ENCODE results near the gene ATP6V0A1. TPM values are rescaled to one million over a fixed set of nuclear protein-coding genes. Genes with fewer than 3 reads are reported as not detected.
"Not testable (repeated sequence)": the region's sequence is repeated elsewhere in the genome, so short reads cannot be mapped to it uniquely, and the experiment has no call there.

Gene ATP6V0A1
- total RNA-seq, 1 experiment from 2014 or later: 55.1 TPM

DNA sequence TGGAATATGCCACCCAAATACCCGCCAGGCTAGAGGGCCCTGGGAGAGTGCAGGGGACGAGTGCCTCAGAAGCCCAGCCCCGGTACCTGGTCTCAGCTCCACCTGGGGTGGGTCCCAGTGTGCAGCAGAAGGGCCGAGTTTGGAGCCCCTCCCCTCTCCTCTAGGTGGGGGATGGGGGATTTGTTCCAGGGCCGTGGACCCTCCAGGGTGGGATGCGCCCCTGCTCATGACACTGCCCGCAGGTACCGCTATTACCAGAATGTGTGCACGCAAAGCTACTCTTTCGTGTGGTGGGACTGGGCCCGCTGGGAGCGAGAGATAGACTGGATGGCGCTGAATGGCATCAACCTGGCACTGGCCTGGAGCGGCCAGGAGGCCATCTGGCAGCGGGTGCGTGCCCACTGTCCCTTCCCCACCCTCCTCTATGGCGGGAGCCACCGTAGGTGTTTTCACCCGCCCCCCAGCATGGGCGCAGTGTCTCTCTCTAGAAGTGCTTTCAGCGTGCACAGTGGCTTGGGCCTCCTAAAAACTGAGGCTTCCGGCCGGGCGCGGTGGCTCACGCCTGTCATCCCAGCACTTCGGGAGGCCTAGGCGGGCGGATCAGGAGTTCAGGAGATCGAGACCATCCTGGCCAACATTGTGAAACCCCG is 78.6 kb downstream of the ATP6V0A1 start:
- peaks cover 30% of the 10 kb centered on the region for H3K4me1 ChIP-seq (replicated peaks; ENCODE audit: insufficient read depth)
- H3K9me2 ChIP-seq (ENCODE audit: insufficient read depth): no peaks in the 10 kb centered on the region
- no peak overlapping the region for H2AFZ ChIP-seq
- POLR2A ChIA-PET (ENCODE audit: unreplicated experiment): no interaction called here
- TF ChIP-seq, protein P1, sequence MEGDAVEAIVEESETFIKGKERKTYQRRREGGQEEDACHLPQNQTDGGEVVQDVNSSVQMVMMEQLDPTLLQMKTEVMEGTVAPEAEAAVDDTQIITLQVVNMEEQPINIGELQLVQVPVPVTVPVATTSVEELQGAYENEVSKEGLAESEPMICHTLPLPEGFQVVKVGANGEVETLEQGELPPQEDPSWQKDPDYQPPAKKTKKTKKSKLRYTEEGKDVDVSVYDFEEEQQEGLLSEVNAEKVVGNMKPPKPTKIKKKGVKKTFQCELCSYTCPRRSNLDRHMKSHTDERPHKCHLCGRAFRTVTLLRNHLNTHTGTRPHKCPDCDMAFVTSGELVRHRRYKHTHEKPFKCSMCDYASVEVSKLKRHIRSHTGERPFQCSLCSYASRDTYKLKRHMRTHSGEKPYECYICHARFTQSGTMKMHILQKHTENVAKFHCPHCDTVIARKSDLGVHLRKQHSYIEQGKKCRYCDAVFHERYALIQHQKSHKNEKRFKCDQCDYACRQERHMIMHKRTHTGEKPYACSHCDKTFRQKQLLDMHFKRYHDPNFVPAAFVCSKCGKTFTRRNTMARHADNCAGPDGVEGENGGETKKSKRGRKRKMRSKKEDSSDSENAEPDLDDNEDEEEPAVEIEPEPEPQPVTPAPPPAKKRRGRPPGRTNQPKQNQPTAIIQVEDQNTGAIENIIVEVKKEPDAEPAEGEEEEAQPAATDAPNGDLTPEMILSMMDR (conservative IDR thresholded peaks at IDR 0.05): no peak
- TF ChIP-seq EZH2 (IDR thresholded peaks at IDR 0.05; ENCODE audit: low read depth): no peak
- BruUV-seq (replicated peaks): no TSS peak
- no peaks in the 10 kb centered on the region for H3K9me3 ChIP-seq (ENCODE audit: insufficient read depth, low read depth)
- peak overlapping the region; percentile 86 for H3K4me2 ChIP-seq
- CTCF ChIA-PET: no interaction called here
- intact Hi-C loops (cut with micrococcal nuclease; ENCODE audit: unreplicated experiment): loop anchor here (2.0 kb wide), 1 partner anchor 26 kb away; the partner anchor contains the start of gene COASY
- H3F3A ChIP-seq (ENCODE audit: insufficient read depth, low read depth): peaks cover 28% of the 10 kb centered on the region
- no peaks in the 10 kb centered on the region for H4K20me1 ChIP-seq (ENCODE audit: insufficient read depth)
- DNase-seq: no peak
- peak overlapping the region; percentile 61 for H3K4me3 ChIP-seq
- peaks cover 10% of the 10 kb centered on the region for H3K79me2 ChIP-seq (ENCODE audit: low read depth)
- H3K27ac ChIP-seq: no peak overlapping the region
- H3K27me3 ChIP-seq (ENCODE audit: insufficient read depth, low read depth): no peaks in the 10 kb centered on the region
- H3K36me3 ChIP-seq (ENCODE audit: low read depth): peaks cover 6% of the 10 kb centered on the region; the same call in 1 of the 2 replicates

DNA sequence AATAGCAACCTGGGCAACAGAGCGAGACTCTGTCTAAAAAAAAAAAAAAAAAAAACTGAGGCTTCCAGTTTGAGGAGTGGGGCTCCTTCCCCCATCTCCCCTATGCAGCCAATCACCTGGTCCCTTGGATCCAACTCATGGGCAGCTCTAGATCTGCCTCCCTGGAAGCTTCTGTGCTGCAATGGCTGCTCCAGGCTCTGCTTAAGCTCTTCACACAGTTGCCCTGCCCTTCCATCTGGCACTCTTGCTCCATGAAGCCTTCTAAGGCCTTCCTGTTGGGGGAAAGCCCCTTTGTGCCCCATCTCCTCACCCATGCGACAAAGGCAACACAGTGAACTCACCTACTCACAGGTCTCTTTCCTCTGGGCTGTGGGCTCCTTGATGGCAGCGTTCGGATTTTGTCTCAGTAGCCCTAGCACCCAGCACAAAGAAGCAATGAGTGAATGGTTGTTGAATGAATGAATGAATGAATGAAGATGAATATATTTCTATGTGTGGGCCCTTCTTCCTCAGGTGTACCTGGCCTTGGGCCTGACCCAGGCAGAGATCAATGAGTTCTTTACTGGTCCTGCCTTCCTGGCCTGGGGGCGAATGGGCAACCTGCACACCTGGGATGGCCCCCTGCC is 79.3 kb downstream of the ATP6V0A1 start:
- Histone ChIP-seq H3K4me2 (no peak overlapping the region), H2AFZ (no peak overlapping the region), H3F3A (ENCODE audit: insufficient read depth, low read depth) (peaks cover 27% of the 10 kb centered on the region), H3K27ac (no peak overlapping the region), H3K36me3 (ENCODE audit: low read depth) (peaks cover 6% of the 10 kb centered on the region; the same call in 1 of the 2 replicates), H3K9me2 (ENCODE audit: insufficient read depth) (no peaks in the 10 kb centered on the region), H3K27me3 (ENCODE audit: insufficient read depth, low read depth) (no peaks in the 10 kb centered on the region), H4K20me1 (ENCODE audit: insufficient read depth) (no peaks in the 10 kb centered on the region), H3K79me2 (ENCODE audit: low read depth) (peaks cover 10% of the 10 kb centered on the region), H3K9me3 (ENCODE audit: insufficient read depth, low read depth) (no peaks in the 10 kb centered on the region), H3K4me1 (replicated peaks; ENCODE audit: insufficient read depth) (peaks cover 30% of the 10 kb centered on the region), H3K4me3 (no peak overlapping the region)
- no peak for DNase-seq
- ChIA-PET POLR2A (ENCODE audit: unreplicated experiment) (no interaction called here), CTCF (no interaction called here)
- intact Hi-C loops (cut with micrococcal nuclease; ENCODE audit: unreplicated experiment): loop anchor here (2.0 kb wide), 1 partner anchor 25 kb away; the partner anchor contains the start of gene COASY
- BruUV-seq (replicated peaks): no TSS peak
- TF ChIP-seq, protein P1 (conservative IDR thresholded peaks at IDR 0.05): no peak
- no peak for TF ChIP-seq EZH2 (IDR thresholded peaks at IDR 0.05; ENCODE audit: low read depth)

DNA sequence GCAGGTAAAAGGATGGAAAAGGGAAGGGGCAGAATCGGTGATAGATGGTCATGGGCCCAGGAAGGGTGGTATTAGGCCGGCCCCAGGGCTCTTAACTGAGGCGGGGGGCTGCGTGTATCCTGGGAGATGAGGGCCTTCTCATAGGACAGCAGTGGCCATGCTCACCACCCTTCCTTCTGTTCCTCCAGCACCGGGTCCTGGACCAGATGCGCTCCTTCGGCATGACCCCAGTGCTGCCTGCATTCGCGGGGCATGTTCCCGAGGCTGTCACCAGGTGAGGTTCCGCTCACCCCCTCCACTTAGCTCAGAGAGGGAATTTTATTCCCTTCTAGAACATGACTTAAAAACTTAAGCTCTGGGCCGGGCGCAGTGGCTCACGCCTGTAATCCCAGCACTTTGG is 79.8 kb downstream of the ATP6V0A1 start:
- H4K20me1 ChIP-seq (ENCODE audit: insufficient read depth): no peaks in the 10 kb centered on the region
- CTCF ChIA-PET: no interaction called here
- POLR2A ChIA-PET (ENCODE audit: unreplicated experiment): no interaction called here
- H3K9me3 ChIP-seq (ENCODE audit: insufficient read depth, low read depth): no peaks in the 10 kb centered on the region
- no TSS peak for BruUV-seq (replicated peaks)
- no peak overlapping the region for H2AFZ ChIP-seq
- H3K79me2 ChIP-seq (ENCODE audit: low read depth): peaks cover 10% of the 10 kb centered on the region
- no peaks in the 10 kb centered on the region for H3K9me2 ChIP-seq (ENCODE audit: insufficient read depth)
- H3K36me3 ChIP-seq (ENCODE audit: low read depth): peaks cover 6% of the 10 kb centered on the region; the same call in 1 of the 2 replicates
- no peaks in the 10 kb centered on the region for H3K27me3 ChIP-seq (ENCODE audit: insufficient read depth, low read depth)
- no peak overlapping the region for H3K27ac ChIP-seq
- intact Hi-C loops (cut with micrococcal nuclease; ENCODE audit: unreplicated experiment): no loop called here
- no peak overlapping the region for H3K4me3 ChIP-seq
- DNase-seq: no peak
- H3K4me2 ChIP-seq: no peak overlapping the region
- TF ChIP-seq, protein P1 (conservative IDR thresholded peaks at IDR 0.05): no peak
- no peak for TF ChIP-seq EZH2 (IDR thresholded peaks at IDR 0.05; ENCODE audit: low read depth)
- H3F3A ChIP-seq (ENCODE audit: insufficient read depth, low read depth): peaks cover 21% of the 10 kb centered on the region
- peaks cover 30% of the 10 kb centered on the region for H3K4me1 ChIP-seq (replicated peaks; ENCODE audit: insufficient read depth)

DNA sequence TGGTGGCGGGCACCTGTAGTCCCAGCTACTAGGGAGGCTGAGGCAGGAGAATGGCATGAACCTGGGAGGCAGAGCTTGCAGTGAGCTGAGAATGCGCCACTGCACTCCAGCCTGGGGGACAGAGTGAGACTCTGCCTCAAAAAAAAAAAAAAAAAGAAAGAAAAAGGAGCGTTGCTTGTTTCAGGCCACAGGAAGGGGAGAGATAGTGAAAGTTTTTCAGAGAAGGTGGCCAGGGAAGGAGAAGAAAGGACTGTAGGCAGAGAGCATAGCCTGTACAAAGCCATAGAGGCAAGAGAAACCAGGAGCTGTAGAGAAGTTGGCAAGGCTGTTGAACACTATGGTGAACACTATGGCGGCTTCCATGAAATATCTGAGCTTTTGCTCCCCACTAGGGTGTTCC is 81.9 kb downstream of the ATP6V0A1 start:
- DNase-seq; H2AFZ ChIP-seq; H3K4me2 ChIP-seq; H3K27me3 ChIP-seq (ENCODE audit: insufficient read depth, low read depth); H4K20me1 ChIP-seq (ENCODE audit: insufficient read depth); H3K4me3 ChIP-seq; POLR2A ChIA-PET (ENCODE audit: unreplicated experiment); H3K9me3 ChIP-seq (ENCODE audit: insufficient read depth, low read depth); intact Hi-C loops (cut with micrococcal nuclease; ENCODE audit: unreplicated experiment); BruUV-seq (replicated peaks); CTCF ChIA-PET; H3K36me3 ChIP-seq (ENCODE audit: low read depth); H3K9me2 ChIP-seq (ENCODE audit: insufficient read depth): not testable (repeated sequence)
- H3K27ac ChIP-seq: peak overlapping the region; percentile 48; the same call in 1 of the 2 replicates
- peaks cover 25% of the 10 kb centered on the region for H3K4me1 ChIP-seq (replicated peaks; ENCODE audit: insufficient read depth)
- H3K79me2 ChIP-seq (ENCODE audit: low read depth): peaks cover 10% of the 10 kb centered on the region
- peaks cover 22% of the 10 kb centered on the region for H3F3A ChIP-seq (ENCODE audit: insufficient read depth, low read depth)
